Dedifferentiated amniotic fluid mesenchymal stem cell (primary cell): ENCODE data around the gene CACNG4.

Experiments used
- DNase-seq: peaks from one replicate; pipeline ENCODE4 v3.0.0-alpha.2; 2016; ENCODE audit errors: extremely low spot score

CACNG4 gene

DNA sequence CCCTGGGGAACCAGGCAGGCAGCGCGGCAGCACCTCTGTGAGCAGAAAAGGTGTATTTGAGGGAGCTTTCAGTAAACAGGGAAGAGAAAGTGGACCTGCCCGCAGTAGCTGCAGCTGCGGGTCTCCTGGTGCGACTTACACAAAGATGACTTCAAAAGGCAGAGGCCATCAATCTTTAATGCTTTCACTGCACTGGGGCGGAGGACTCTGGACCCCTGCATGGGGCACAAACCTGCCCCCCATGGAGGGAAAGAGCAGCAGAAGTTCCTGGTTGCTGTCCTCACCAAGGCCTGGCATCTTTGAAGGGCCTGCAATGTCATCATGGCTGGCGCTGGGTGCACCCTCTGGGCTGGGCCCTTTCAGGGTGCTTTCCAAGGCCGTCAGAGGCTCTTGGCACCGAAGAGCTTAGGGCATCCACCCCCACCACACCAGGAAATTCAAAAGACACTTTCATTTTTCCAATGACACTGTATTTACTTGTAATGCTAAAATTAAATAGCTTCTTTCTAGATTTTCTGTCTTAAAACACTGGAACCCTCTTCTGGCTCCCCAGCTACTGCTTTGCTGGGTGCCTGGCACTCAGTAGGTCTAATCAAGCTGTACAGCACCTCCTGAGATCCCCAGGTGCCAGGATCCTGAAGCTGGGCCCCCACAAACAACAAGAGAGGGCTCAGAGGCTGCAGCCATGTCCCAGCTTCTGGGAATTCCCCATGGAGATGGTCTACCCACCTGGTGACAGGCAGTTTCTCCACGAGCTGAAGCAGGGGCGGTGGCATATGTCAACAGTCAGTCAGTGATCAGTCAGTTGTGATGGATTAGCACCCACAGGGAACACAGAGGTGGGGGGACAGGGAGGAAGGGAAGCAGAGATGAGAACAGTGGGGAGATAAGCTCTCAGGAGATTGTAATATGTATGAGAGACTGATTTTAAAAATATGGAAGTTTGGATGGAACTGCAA lies 77.7 kb downstream of the CACNG4 start:
- DNase-seq: no peak

DNA sequence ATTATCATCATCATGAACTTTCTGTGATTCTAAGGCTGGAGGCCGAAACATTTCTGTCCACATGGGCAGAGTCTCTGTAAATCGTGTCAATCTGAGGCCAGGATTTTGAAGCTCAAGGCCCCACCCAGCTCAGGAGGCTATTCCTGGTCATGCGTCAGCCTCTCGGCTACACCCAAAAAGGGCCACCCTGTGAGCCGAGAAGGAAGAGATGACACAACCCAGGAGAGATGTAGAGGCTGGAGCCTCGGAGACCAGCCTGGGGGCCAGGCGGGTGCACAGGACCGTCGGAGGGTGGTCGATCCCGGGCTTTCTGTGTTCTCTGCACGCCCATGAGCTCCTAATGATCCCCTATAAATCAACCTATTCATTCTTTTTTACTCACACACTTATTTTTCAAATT lies 78.8 kb downstream of the CACNG4 start:
- no peak for DNase-seq

DNA sequence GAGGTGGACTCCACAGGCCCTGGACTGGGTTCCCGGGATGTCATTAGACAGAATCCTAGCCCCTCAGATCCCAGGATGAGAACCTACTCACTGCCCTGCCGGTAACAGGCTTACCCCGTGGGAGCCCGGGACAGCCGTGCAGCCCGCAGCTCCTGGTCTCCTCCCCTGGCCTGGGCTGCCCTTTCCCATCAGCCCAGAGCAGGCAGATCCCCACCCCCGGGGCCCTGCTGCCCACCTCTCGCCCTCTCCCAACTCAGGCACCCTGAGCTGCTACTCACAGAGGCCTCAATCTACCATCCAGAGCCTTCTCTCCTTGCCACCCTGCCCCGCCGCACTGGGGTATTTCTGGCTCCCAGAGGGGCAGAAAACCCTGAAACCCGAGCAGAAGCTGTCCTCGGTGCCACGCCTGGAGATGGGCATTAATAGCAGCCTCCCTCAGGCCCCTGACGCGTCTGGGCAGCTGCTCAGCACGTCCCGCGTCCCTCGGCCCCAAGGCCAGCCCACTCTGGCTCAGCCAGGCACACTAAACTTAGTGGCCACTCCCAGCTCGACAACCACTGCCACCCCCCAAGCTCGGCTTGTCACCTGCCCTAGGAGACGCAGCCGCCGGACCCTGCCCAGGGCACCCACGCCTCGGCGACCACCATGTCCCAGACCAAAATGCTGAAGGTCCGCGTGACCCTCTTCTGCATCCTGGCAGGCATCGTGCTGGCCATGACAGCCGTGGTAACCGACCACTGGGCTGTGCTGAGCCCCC lies 79.7 kb downstream of the CACNG4 start, which contains the start of gene CACNG1:
Gene CACNG1 (plus strand): TSS at position 539 of the 757 bp plus-strand sequence. CDS start 107 bp downstream, at position 646.
- no peak for DNase-seq

DNA sequence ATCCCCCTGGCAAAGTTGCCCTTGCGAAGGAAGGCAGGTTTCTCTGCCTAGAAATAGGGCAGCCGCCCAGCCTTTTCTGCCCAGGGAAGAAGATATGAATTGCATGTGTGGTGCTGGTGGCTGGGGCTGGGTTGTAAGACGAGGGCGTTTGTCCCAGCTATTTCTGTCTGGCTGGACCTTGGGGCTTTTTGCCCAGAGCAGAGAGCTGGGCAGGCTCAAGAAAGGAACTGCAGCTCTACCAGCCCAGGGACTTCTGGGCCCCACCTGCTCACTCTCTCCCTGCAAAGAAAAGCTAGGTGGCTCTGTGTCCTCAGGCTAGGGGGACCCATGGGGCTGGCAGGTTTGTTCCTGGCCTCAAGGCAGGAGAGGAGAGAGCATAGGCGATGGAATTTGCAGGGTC lies 80.4 kb downstream of the CACNG4 start:
- DNase-seq: no peak

DNA sequence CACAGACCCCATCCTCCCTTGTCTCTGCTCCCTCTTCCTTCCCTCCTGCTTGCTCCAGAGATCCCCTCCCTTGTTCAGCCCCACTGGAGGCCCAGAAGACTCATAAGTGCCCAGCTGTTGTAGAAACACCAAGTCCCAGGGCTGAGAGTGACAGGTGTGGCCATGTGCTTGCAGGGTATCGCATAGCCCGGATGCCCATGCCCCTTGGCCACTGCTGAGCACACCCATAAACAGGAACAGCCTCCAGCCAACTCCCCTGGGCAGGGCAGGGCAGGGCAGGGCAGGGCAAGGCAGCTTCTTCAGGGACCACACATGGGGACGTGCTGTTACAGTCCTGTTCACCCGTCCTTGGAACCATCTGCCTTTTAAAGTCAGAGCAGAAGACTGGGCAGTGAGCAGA lies 81.9 kb downstream of the CACNG4 start:
- DNase-seq: no peak

DNA sequence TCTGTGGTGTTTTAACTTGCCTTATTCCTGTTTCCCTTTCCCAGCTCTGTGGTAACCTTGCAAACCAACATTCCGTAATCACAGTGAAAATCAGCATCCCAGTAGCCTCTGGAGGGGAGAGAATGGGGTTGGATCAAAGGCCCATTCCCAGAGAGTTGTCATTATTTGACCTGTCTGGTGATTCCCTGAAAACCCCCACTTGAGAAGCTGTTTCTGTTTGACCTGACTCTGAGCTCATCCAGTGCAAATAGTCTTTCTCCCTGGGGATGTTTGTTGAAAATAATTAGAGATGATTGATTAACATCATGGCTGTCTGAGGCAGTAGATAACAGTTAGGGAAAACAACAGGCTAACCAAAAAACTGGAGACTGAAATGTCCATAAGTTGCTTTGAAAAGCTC lies 82.9 kb downstream of the CACNG4 start:
- DNase-seq: no peak

DNA sequence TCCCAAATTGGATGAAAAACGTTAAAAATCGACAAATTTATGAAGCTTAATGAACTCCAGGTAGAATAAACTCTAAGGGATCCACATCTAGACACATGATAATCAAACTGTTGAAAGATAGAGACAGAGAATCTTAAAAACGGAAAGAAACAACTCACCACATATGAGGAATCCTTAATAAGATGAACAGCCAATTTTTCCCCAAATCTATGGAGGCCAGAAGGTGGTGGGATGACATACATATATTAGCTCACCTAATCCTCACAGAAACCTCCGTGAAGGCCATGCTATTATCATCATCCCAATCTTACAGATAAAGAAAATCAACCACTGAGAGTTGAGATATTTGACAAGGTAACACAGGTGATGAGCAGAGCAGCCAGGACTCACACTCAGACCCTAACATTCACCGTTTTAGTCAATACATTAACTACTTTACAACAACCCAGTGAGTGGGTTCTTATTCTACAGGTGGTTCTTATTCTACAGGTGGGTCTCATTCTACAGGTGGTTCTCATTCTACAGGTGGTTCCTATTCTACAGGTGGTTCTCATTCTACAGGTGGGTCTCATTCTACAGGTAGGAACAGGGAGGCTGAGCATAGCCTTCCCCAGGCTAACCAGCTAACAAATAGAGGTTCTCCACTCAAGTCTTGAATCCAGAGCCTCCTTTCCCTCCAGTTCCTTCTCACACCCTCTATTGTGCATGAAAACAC lies 84.7 kb downstream of the CACNG4 start:
- DNase-seq: no peak

DNA sequence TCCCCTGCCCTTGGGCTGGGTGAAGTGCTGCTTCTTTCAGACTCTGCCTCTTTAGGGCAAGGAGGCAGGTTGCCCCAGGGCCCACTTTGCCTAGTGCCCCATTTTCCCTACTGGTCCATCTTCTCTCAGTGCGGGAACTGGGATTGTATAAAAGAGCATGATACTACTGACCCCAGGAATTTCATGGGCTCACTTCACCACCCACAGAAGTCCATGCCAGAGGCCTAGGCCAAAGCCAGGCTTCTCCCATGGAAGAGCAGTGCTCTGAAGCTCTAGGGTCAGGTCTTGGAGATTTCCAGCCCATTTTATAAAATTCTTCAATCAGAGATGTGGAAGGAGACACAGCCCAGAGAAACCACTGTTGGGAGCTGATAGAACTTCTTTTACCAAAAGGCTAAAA lies 85.6 kb downstream of the CACNG4 start:
- no peak for DNase-seq

DNA sequence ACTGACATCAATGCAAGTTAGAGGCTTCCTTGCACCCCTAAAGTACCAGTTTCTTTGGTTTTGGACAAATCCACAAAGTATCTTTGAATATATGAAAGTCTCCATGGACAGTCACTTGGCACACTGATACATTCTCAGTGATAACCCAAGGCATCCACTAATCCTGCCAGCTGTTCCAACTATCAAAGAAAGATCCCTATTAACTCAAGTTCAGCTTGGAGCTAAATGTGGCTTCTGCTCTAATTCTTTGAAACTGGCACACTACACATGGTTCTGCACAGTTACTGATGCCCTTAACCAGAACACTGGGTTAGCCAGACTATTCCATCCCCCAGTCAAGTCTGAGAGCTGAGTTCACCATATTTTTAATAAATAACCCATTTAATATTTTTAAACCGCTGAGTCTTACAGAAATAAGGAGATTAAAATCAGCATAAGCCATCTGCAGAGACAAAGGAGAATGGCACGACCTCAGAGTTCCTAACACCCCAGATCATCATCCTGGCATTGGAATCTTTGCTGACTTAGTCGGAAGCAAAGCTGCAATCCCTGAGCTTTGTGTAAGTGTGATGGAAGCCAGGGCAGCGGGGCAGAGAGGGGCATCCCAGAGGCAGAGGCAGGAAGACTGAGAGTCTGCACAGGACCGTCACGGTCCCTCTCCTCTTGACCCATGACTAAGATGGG lies 86.1 kb downstream of the CACNG4 start:
- no peak for DNase-seq

DNA sequence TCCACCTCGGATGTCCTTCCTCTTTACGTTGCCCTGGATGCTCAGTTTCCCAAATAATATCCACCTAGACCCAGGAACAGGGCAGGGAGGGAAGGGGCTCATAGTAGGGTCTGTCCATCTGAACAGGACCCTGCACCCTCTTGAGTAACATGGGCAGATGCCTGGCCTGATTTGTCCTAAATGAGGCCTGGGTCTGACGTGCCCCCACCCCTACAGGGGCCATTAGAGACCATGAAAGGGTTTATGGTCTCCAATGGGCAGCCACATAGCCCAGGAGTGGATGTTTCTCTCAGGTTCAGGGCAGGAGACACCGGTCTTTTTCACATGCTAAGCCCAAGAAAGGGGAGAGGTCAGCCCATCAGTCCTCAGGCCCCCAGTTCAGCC lies 86.6 kb downstream of the CACNG4 start:
- no peak for DNase-seq

DNA sequence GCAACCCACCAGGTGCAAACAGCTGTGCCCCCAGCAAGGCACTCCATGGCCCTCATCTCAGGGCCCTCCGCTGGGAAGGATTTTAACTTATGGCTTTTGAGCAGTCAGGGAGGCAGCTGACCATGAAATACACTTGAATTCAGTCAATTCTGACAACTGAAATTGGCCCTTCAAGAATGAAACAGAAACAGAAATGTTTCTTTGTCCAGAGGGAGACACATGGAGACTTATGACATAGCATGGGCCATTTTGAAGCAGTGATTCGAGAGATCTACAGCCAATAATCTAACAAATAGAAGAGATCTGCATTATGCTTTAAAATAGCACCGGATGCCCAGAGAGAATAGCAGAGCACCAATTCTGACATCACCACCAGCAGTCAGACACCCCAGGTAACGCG lies 87.3 kb downstream of the CACNG4 start:
- DNase-seq: no peak

DNA sequence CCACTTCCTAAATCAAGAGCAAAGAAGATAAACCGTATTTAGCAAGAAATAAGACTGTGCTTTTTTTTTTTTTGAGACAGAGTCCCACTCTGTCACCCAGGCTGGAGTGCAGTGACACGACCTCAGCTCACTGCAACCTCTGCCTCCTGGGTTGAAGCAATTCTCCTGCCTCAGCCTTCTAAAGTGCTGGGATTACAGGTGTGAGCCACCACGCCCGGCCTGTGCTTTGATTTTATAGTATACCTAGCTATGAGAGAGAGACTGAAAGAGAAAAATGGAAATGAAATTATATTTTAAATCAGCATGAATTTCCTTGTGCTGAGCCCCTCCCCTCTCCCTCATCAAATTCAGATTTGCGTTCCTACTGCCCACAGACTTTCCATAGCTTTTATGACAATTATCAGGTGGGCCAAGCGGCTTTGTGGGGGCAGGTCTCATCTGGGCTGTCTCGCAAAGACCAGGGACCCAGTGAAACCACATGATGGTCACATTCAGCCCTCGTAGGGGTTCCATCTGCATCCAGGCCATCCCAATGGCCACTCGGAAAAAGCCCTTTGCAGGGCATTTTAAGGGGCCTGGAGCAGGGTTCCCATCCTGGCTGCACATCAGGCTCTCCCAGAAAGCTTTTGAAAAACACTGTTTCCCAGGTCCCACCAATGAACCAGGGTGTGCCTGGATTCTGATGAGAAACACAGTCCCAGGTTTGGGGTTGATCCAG lies 88.4 kb downstream of the CACNG4 start:
- DNase-seq: no peak

DNA sequence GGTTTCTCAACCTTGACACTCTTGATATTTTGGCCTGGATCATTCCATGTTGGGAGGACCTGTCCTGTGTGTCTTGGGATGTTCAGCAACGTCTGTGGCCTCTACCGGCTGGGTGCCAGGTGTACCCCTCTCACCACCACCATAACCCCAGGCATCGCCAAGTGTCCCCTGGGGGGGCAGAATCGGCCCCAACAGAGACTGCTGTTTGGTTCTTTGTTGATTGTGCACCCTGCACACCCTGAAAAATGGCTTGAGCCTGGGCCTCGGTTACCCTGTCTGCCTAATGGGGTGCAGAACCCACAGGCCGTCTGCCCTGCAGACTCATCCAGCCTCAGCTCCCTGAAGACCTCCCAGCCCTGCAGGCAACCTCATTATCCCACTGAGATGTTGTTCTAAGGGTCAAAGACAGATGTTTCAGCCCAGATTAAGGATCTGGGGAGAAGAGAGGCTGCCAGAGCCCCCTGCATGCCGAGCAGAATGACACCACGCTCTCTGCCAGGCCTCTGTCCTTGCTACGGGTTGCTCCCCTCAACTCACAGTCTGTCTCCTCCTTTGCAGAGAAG lies 89.0 kb downstream of the CACNG4 start:
- DNase-seq: no peak

DNA sequence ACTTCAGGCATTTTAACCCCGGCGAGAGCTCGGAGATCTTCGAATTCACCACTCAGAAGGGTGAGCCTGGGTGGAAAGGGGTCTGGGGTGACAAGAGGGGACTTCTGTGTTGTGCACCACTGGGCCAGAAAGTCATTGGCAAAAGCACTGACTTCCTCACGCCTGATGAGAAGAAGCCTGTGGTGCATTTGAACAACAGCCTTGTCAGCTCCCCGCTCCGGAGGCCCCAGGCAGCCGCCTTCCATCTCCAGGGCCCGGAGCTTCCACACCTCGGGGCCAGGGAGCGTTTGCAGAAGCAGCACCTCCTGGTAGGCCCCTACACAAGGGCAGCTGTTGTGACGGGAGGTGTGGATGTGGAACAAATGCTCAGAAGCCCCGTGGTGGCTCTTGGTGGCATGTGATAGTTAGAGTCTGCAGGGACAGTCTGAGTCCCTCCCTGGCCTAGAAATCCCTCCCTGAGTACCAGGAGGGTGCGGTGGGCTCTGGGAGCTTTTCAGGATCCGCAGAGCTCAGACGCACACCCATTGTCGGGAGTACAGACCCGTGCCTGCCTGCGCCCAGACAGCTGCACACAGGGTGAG lies 89.6 kb downstream of the CACNG4 start:
- no peak for DNase-seq

DNA sequence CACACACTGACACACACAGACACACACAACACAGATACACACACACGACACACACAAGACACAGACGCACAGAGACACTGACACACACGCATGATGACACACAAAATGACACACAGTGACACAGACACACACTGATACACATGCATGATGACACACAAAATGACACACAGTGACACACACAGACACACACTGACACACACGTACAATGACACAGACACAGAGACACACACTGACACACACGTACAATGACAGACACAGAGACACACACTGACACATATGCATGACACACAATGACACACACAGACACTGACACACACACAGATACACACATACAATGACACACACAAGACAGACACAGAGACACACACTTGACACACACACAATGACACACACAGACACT lies 90.1 kb downstream of the CACNG4 start:
- no peak for DNase-seq

DNA sequence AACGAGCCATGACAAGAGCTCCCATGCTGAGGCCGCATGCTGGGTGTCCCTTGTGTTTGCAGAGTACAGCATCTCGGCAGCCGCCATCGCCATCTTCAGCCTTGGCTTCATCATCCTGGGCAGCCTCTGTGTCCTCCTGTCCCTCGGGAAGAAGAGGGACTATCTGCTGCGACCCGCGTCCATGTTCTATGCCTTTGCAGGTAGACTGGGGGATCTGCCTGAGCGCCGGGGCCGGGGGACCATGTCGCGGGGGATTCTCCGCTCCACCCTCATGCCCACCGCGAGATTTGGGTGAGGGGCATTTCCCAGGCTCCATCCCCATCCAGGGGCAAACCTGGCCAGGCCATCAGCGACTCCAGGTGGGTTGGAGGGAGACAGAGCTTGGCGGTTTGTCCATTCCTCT lies 90.5 kb downstream of the CACNG4 start:
- no peak for DNase-seq

DNA sequence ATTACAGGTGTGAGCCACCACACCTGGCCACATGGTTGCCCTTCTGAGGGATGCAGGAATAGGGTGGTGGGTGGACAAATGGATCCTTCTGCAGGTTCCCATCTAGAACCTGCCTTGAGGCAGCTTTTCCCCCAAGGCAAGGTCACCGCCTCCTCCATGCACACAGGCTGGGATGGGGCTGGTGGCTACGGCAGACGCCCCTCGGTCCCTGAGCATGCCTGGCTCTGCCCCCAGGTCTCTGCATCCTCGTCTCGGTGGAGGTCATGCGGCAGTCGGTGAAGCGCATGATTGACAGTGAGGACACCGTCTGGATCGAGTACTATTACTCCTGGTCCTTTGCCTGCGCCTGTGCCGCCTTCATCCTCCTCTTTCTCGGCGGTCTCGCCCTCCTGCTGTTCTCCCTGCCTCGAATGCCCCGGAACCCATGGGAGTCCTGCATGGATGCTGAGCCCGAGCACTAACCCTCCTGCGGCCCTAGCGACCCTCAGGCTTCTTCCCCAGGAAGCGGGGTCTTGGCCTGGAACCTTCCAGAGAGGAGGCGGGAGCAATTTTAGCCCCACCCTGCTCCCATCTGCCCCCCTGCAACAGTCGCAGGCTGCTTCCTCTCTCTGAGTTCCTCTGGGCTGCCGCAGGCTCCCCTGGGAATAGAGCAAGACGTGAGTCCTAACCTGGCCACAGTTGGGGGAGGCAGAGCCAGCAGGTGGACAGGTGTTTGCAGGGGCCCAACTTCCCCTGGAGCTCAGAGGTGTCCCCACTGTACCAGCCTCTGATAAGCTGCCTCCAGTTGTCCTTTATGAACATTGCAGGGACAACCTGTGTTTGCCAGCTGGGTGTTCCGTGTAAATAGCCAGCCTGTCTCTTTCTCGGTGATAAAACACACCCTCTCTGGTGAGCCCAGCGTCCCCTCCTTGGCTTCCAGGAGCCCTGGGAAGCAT lies 91.6 kb downstream of the CACNG4 start:
- DNase-seq: no peak

DNA sequence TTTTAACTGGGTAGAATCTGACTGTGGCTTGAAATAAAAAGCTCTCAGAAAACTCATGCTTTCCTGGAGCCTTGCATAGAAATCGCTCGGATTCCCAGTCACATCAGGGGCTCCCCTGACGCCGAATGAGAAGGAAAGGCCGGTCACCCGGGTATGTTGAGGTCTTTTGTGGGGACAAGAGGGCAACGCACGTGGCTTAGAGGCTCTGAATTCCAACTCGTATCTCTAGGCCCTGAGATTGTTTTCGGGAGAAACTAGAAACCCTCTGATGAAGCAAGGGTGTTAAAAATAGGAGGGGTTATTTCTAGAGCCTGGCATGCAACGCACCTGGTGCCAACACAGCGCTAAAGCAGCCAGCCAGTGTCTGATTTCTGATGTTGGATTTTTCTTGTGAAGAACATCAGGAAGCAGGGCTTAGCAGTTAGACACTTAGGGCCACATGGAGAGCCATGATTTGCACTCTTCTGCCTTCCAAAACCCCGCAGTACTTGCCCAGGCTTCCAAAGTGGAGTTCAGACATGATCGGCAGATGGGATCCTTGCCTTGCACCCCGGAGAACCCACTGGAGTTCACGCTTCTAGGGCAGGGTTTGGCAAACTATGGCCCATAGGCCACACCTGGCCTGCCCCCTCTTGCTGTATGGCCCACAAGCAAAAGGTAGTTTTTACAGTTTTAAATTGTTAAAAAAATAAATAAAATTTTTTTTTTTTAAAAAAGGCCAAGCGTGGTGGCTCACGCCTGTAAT lies 92.4 kb downstream of the CACNG4 start:
- DNase-seq: no peak
